Bronchial epithelial cell (primary cell): Measurements from ENCODE around the gene RFTN1. TPM values are rescaled to one million over a fixed set of nuclear protein-coding genes. Genes with fewer than 3 reads are reported as not detected.

Experiments used
- DNase-seq: peaks from one replicate; pipeline ENCODE4 v3.0.0-alpha.2; 2010; ENCODE audit warnings: low read depth
- FAIRE-seq: peaks from 2 replicates; lab custom pipeline; 2011; peaks lifted over from hg19 to GRCh38; lab: Jason Lieb, UNC
- H3K27me3 ChIP-seq: 2 replicates; pipeline ENCODE4 v1.5.1; 2011; ENCODE audit warnings: low read length; ENCODE audit not compliant: control insufficient read depth, insufficient read depth
- H3K36me3 ChIP-seq: 2 replicates; pipeline ENCODE4 v1.5.1; 2011; ENCODE audit warnings: low read length; ENCODE audit not compliant: control insufficient read depth, insufficient read depth
- H3K4me3 ChIP-seq: 2 replicates; pipeline ENCODE4 v1.5.1; 2011; ENCODE audit warnings: mild to moderate bottlenecking, low read depth, low read length, control low read depth
- CTCF ChIP-seq: IDR thresholded peaks from 2 replicates; pipeline ENCODE4 v1.5.1; 2011; ENCODE audit warnings: mild to moderate bottlenecking, moderate library complexity, low read length, control low read depth, inconsistent platforms; ENCODE audit not compliant: insufficient read depth, severe bottlenecking
- total RNA-seq: library from RNA; depleted of rRNA; stranded (reverse); fragments of >200 nt; gene quantifications from 2 replicates; pipeline ENCODE4 v1.2.1, GENCODE V29; 2014

Gene RFTN1
- total RNA-seq, 1 donor from 2014 or later, result 9.2 TPM

- FAIRE-seq, result no peak
- no peaks in the 10 kb centered on the region for H3K27me3 ChIP-seq
Observed at GRCh38 chr3:16307832-16308531, 205.5 kb downstream of the RFTN1 start.

GRCh38 chr3:16305111-16305541 is 208.4 kb downstream of the RFTN1 start:
- Histone ChIP-seq H3K27me3 (no peaks in the 10 kb centered on the region), H3K36me3 (peaks cover 3% of the 10 kb centered on the region), H3K4me3 (no peak overlapping the region)
- DNase-seq (no peak), FAIRE-seq (no peak)
- TF ChIP-seq CTCF, result no peak

More at GRCh38 chr3:16307832-16308531, 205.5 kb downstream of the RFTN1 start:
- H3K4me3 ChIP-seq, result no peak overlapping the region
- no peak for TF ChIP-seq CTCF
- DNase-seq, result no peak
- peaks cover 3% of the 10 kb centered on the region for H3K36me3 ChIP-seq

GRCh38 chr3:16304061-16305010 is 209.2 kb downstream of the RFTN1 start:
- DNase-seq (no peak), FAIRE-seq (no peak)
- Histone ChIP-seq H3K36me3 (peaks cover 3% of the 10 kb centered on the region), H3K4me3 (no peak overlapping the region), H3K27me3 (no peaks in the 10 kb centered on the region)
- no peak for TF ChIP-seq CTCF

- no peaks in the 10 kb centered on the region for H3K27me3 ChIP-seq
- no peak overlapping the region for H3K4me3 ChIP-seq
- TF ChIP-seq CTCF, result no peak
- DNase-seq (no peak), FAIRE-seq (no peak)
- H3K36me3 ChIP-seq, result peaks cover 3% of the 10 kb centered on the region
Observed at GRCh38 chr3:16303037-16303575, 210.4 kb downstream of the RFTN1 start.

GRCh38 chr3:16302082-16302631 is 211.3 kb downstream of the RFTN1 start:
- FAIRE-seq (no peak), DNase-seq (no peak)
- H3K27me3 ChIP-seq, result no peaks in the 10 kb centered on the region
- H3K4me3 ChIP-seq, result no peak overlapping the region
- no peak for TF ChIP-seq CTCF
- peaks cover 3% of the 10 kb centered on the region for H3K36me3 ChIP-seq
